Caco-2 (cell line): ENCODE results near the gene STAB1. TPM values are rescaled to one million over a fixed set of nuclear protein-coding genes. Genes with fewer than 3 reads are reported as not detected.

Experiments used
- BruUV-seq: library from RNA; stranded (reverse); fragments of 400-500 nt; replicated peaks from 2 replicates; lab custom pipeline; 2021; lab: Mats Ljungman, UMichigan
- CTCF ChIA-PET: fragments of 300-600 bp; sonication (Branson Sonifier 250); formaldehyde crosslinking; loops from one replicate; lab custom pipeline; 2022; ENCODE audit warnings: antibody characterized with exemption; lab: Charles Lee
- POLR2A ChIA-PET: fragments of 300-600 bp; sonication (Branson Sonifier 250); formaldehyde crosslinking; loops from one replicate; lab custom pipeline; 2022; ENCODE audit warnings: antibody characterized with exemption; lab: Charles Lee
- DNase-seq, 2 experiments: peaks; one replicate each; pipeline versions ENCODE4 v3.0.0 to v3.0.0-alpha.2; 2020 to 2022
- H3K27me3 ChIP-seq: replicated peaks from 2 replicates; pipeline ENCODE4 v1.6.0; 2011; ENCODE audit warnings: low read length; ENCODE audit not compliant: control insufficient read depth, insufficient read depth
- H3K36me3 ChIP-seq: 2 replicates; pipeline ENCODE4 v1.5.1; 2011; ENCODE audit warnings: low read length; ENCODE audit not compliant: control insufficient read depth, insufficient read depth
- H3K4me1 ChIP-seq: fragments of 250-450 bp; sonication (Bioruptor Pico); 2 replicates; pipeline ENCODE4 v1.5.1; 2020; ENCODE audit warnings: mild to moderate bottlenecking
- H3K4me3 ChIP-seq: 2 replicates; pipeline ENCODE4 v1.5.1; 2011; ENCODE audit warnings: low read depth, mild to moderate bottlenecking, control low read depth, low read length
- H3K9me3 ChIP-seq: fragments of 250-450 bp; sonication (Bioruptor Pico); 2 replicates; pipeline ENCODE4 v1.5.1; 2020; ENCODE audit warnings: mild to moderate bottlenecking, moderate library complexity
- H3K27ac Mint-ChIP-seq: one replicate; pipeline ENCODE4 v1.8.0; 2022; ENCODE audit warnings: mixed read lengths; ENCODE audit not compliant: unreplicated experiment
- H3K27me3 Mint-ChIP-seq: one replicate; pipeline ENCODE4 v1.8.0; 2022; ENCODE audit warnings: mixed read lengths; ENCODE audit not compliant: insufficient read depth, unreplicated experiment
- H3K36me3 Mint-ChIP-seq: one replicate; pipeline ENCODE4 v1.8.0; 2022; ENCODE audit warnings: mild to moderate bottlenecking, mixed read lengths; ENCODE audit not compliant: insufficient read depth, unreplicated experiment
- H3K4me1 Mint-ChIP-seq: one replicate; pipeline ENCODE4 v1.8.0; 2022; ENCODE audit warnings: low read depth, mixed read lengths; ENCODE audit not compliant: unreplicated experiment
- H3K4me3 Mint-ChIP-seq: one replicate; pipeline ENCODE4 v1.8.0; 2022; ENCODE audit warnings: mild to moderate bottlenecking, moderate library complexity, mixed read lengths; ENCODE audit not compliant: unreplicated experiment
- H3K9me3 Mint-ChIP-seq: one replicate; pipeline ENCODE4 v1.8.0; 2022; ENCODE audit warnings: mixed read lengths; ENCODE audit not compliant: unreplicated experiment
- intact Hi-C: fragments of 100-400 bp; cut with micrococcal nuclease; formaldehyde crosslinking; loops from one replicate; pipeline ENCODE4 v1.10.0; 2022; ENCODE audit not compliant: unreplicated experiment
- total RNA-seq: library from RNA; stranded (reverse); gene quantifications from 2 replicates; pipeline ENCODE4 v1.2.3, GENCODE V29; 2022
- TF ChIP-seq, protein P1 (sequence below), 2 experiments: fragments of 200-600 bp in 1 of 2; IDR thresholded peaks; 1 replicate in 1 of 2; 2 replicates in 1 of 2; pipeline versions ENCODE4 v1.5.1 to v1.8.0; 2011 to 2022; ENCODE audit warnings: antibody characterized with exemption in 1 of 2, control low read depth in 1 of 2, inconsistent platforms in 1 of 2, low read depth in 1 of 2, low read length in 1 of 2, mild to moderate bottlenecking in 1 of 2, moderate library complexity in 1 of 2; ENCODE audit not compliant: insufficient read depth in 1 of 2, severe bottlenecking in 1 of 2, unreplicated experiment in 1 of 2

STAB1 gene
- total RNA-seq, 1 experiment from 2014 or later = 0.39 TPM

DNA sequence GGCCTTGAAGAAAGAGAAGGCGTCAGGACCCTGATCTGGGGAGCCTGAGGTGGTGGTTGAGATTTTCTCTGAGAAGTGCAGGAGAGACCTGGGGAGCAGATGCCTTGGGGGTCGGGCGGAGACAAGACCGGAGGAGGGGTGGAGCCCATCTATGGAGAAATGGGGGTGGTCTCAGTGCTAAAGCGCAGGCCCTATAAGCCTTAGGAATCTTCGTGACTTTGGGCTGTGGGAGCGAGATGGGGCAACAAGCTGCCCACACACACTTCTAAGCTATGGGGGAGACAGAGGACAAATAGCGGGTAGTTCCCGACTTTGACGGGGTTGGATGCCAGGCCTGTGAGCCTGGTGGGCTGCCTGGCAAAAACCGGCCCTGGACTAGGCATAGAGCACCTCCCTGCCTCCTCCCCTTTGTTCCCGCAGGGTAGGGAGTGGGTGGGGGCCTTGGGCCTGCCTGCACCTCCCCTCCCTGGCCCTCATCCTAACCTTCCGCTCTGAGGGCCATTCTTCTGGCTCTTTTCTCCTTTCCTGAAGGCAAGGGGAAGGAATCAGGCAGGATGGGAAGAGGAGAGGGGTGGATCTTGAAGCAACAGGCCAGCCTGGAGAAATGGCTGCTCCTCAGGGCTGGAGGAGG lies 38.9 kb upstream of the STAB1 start:
- no peaks in the 10 kb centered on the region for H3K9me3 Mint-ChIP-seq
- DNase-seq = no peak
- H3K27me3 Mint-ChIP-seq = no peaks in the 10 kb centered on the region
- H3K36me3 Mint-ChIP-seq = peaks cover 27% of the 10 kb centered on the region
- H3K9me3 ChIP-seq = no peaks in the 10 kb centered on the region
- H3K36me3 ChIP-seq = no peaks in the 10 kb centered on the region; the same call in 1 of the 2 replicates
- H3K27ac Mint-ChIP-seq = peak overlapping the region; percentile 84
- intact Hi-C loops = loop anchor here (10.0 kb wide), 1 partner anchor 79 kb away; the partner anchor contains the start of genes NT5DC2 and UQCC5
- no peaks in the 10 kb centered on the region for H3K27me3 ChIP-seq
- ChIA-PET POLR2A (no interaction called here), CTCF (no interaction called here)
- TF ChIP-seq, protein P1, sequence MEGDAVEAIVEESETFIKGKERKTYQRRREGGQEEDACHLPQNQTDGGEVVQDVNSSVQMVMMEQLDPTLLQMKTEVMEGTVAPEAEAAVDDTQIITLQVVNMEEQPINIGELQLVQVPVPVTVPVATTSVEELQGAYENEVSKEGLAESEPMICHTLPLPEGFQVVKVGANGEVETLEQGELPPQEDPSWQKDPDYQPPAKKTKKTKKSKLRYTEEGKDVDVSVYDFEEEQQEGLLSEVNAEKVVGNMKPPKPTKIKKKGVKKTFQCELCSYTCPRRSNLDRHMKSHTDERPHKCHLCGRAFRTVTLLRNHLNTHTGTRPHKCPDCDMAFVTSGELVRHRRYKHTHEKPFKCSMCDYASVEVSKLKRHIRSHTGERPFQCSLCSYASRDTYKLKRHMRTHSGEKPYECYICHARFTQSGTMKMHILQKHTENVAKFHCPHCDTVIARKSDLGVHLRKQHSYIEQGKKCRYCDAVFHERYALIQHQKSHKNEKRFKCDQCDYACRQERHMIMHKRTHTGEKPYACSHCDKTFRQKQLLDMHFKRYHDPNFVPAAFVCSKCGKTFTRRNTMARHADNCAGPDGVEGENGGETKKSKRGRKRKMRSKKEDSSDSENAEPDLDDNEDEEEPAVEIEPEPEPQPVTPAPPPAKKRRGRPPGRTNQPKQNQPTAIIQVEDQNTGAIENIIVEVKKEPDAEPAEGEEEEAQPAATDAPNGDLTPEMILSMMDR (IDR thresholded peaks at IDR 0.05; ENCODE audit: insufficient read depth in 1 of 2, low read depth in 1 of 2, low read length in 1 of 2, severe bottlenecking in 1 of 2, unreplicated experiment in 1 of 2) = no peak
- peaks cover 33% of the 10 kb centered on the region for H3K4me1 Mint-ChIP-seq
- BruUV-seq = no TSS peak
- peak overlapping the region; percentile 88 for H3K4me3 Mint-ChIP-seq
- H3K4me3 ChIP-seq = peak overlapping the region; percentile 94
- H3K4me1 ChIP-seq = peaks cover 51% of the 10 kb centered on the region

DNA sequence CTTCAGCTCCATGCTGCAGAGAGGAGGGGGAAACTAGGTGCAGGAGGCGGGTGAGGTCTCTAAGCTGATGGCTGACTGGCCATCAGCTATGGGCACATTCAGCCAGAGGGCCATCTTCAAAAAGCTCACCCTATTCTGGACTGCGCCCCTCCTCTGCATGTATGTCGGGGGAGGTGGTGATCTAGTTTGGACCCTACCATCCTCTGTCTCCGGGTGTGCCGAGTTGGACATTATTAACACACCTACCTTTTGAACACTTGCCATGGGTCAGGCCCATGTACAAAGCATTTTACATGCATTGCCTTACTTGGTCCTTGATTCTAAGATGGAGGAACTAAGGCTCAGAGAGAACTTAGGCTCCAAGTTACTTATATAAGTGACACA lies 38.3 kb upstream of the STAB1 start:
- TF ChIP-seq, protein P1 (IDR thresholded peaks at IDR 0.05; ENCODE audit: insufficient read depth in 1 of 2, low read depth in 1 of 2, low read length in 1 of 2, severe bottlenecking in 1 of 2, unreplicated experiment in 1 of 2) = no peak
- H3K27me3 ChIP-seq = no peaks in the 10 kb centered on the region
- Mint-ChIP-seq H3K27me3 (no peaks in the 10 kb centered on the region), H3K36me3 (peaks cover 27% of the 10 kb centered on the region), H3K27ac (no peak overlapping the region), H3K4me1 (peaks cover 28% of the 10 kb centered on the region), H3K9me3 (no peaks in the 10 kb centered on the region), H3K4me3 (peak overlapping the region; percentile 88)
- intact Hi-C loops = loop anchor here (10.0 kb wide), 1 partner anchor 78 kb away; the partner anchor contains the start of genes NT5DC2 and UQCC5
- CTCF ChIA-PET = interaction anchor here (0.8 kb wide), 1 partner anchor 34 kb away, joined by 3 read pairs; no protein-coding TSS in a partner anchor
- no peaks in the 10 kb centered on the region for H3K9me3 ChIP-seq
- H3K4me1 ChIP-seq = peaks cover 46% of the 10 kb centered on the region
- H3K4me3 ChIP-seq = peak overlapping the region; percentile 94
- BruUV-seq = no TSS peak
- no peaks in the 10 kb centered on the region; the same call in 1 of the 2 replicates for H3K36me3 ChIP-seq
- POLR2A ChIA-PET = no interaction called here
- no peak for DNase-seq

DNA sequence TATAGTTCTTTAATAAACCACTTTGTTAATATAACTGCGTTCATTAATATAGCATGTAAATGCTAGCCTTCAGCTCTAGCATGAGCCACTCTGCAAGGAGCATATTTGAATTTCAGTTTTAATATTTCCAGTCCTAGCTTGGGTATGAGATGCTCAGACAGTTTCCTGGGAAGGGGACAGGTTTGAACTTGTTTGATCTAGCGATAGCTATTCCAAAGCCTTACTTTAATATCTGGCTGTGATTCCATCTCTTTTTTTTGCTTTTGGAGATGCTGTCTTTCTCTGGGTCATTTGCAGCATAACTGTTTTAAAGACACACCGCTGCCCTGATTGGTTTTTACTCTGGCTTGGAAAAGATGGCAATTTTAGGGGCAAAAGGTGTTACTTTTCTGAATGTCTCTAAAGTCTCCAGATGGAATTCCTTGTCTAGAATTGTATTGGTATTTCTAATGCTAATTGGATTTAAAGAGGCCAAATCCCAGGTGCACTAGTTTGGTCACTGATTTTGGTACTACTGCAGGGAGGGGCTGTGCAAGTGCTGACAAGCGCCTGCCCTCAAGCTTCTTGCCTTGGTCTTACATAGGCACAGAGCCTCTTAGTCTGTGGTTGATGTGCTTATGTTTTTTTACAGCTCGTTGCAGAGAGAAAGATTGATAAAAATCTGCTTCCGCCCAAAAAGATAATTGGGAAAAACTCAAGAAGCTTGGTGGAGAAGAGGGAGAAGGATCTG lies 36.9 kb upstream of the STAB1 start:
- H3K27me3 ChIP-seq = no peaks in the 10 kb centered on the region
- Mint-ChIP-seq H3K27ac (no peak overlapping the region), H3K4me3 (no peak overlapping the region), H3K9me3 (no peaks in the 10 kb centered on the region), H3K4me1 (peaks cover 24% of the 10 kb centered on the region), H3K36me3 (peaks cover 29% of the 10 kb centered on the region), H3K27me3 (no peaks in the 10 kb centered on the region)
- CTCF ChIA-PET = no interaction called here
- no peak overlapping the region for H3K4me3 ChIP-seq
- no peaks in the 10 kb centered on the region for H3K9me3 ChIP-seq
- no peaks in the 10 kb centered on the region; the same call in 1 of the 2 replicates for H3K36me3 ChIP-seq
- intact Hi-C loops = loop anchor here (10.0 kb wide), 1 partner anchor 77 kb away; the partner anchor contains the start of genes NT5DC2 and UQCC5
- BruUV-seq = no TSS peak
- POLR2A ChIA-PET = no interaction called here
- TF ChIP-seq, protein P1 (IDR thresholded peaks at IDR 0.05; ENCODE audit: insufficient read depth in 1 of 2, low read depth in 1 of 2, low read length in 1 of 2, severe bottlenecking in 1 of 2, unreplicated experiment in 1 of 2) = no peak
- no peak for DNase-seq
- peaks cover 32% of the 10 kb centered on the region for H3K4me1 ChIP-seq
